Astrocyte (in vitro differentiated cells and primary cell): ENCODE measurements around the gene FOXB2. TPM values are rescaled to one million over a fixed set of nuclear protein-coding genes. Genes with fewer than 3 reads are reported as not detected.

ENCODE experiments used
- DNase-seq: peaks from one replicate; pipeline ENCODE4 v3.0.0-alpha.2; 2010; ENCODE audit warnings: low read depth
- FAIRE-seq: peaks from 2 replicates; lab custom pipeline; 2011; peaks lifted over from hg19 to GRCh38; lab: Jason Lieb, UNC
- H2AFZ ChIP-seq: 2 replicates; pipeline ENCODE4 v1.6.0; 2012; ENCODE audit warnings: low read depth, low read length, inconsistent platforms
- H3K27ac ChIP-seq: 2 replicates; pipeline ENCODE4 v1.5.1; 2011; ENCODE audit warnings: low read depth, low read length, inconsistent platforms
- H3K27me3 ChIP-seq: 2 replicates; pipeline ENCODE4 v1.6.0; 2011; ENCODE audit warnings: low read length, inconsistent platforms; ENCODE audit not compliant: insufficient read depth
- H3K36me3 ChIP-seq: 2 replicates; pipeline ENCODE4 v1.5.1; 2011; ENCODE audit warnings: low read length, inconsistent platforms; ENCODE audit not compliant: insufficient read depth
- H3K4me1 ChIP-seq: 2 replicates; pipeline ENCODE4 v1.5.1; 2011; ENCODE audit warnings: low read length, inconsistent platforms; ENCODE audit not compliant: insufficient read depth
- H3K4me2 ChIP-seq: 2 replicates; pipeline ENCODE4 v1.6.0; 2012; ENCODE audit warnings: low read length, inconsistent platforms
- H3K4me3 ChIP-seq: 2 replicates; pipeline ENCODE4 v1.5.1; 2011; ENCODE audit warnings: low read depth, mild to moderate bottlenecking, low read length, inconsistent platforms; ENCODE audit not compliant: insufficient read depth
- H3K79me2 ChIP-seq: 2 replicates; pipeline ENCODE4 v1.6.0; 2012; ENCODE audit warnings: mild to moderate bottlenecking, low read length, inconsistent platforms; ENCODE audit not compliant: insufficient read depth
- H3K9ac ChIP-seq: 2 replicates; pipeline ENCODE4 v1.6.0; 2012; ENCODE audit warnings: mild to moderate bottlenecking, low read length, inconsistent platforms
- H3K9me3 ChIP-seq: 2 replicates; pipeline ENCODE4 v1.5.1; 2012; ENCODE audit warnings: low read depth, mild to moderate bottlenecking, low read length, inconsistent platforms; ENCODE audit not compliant: insufficient read depth
- H4K20me1 ChIP-seq: 2 replicates; pipeline ENCODE4 v1.6.0; 2012; ENCODE audit warnings: low read length, inconsistent platforms; ENCODE audit not compliant: insufficient read depth
- H3K27ac Mint-ChIP-seq: one replicate; pipeline ENCODE4 v1.8.0; 2021; ENCODE audit warnings: mild to moderate bottlenecking, mixed read lengths; ENCODE audit not compliant: unreplicated experiment
- H3K27me3 Mint-ChIP-seq: one replicate; pipeline ENCODE4 v1.8.0; 2021; ENCODE audit warnings: low read depth, mixed read lengths; ENCODE audit not compliant: unreplicated experiment
- H3K36me3 Mint-ChIP-seq: one replicate; pipeline ENCODE4 v1.8.0; 2021; ENCODE audit warnings: low read depth, mixed read lengths; ENCODE audit not compliant: unreplicated experiment
- H3K4me1 Mint-ChIP-seq: one replicate; pipeline ENCODE4 v1.8.0; 2021; ENCODE audit warnings: low read depth, mixed read lengths; ENCODE audit not compliant: unreplicated experiment
- H3K4me3 Mint-ChIP-seq: one replicate; pipeline ENCODE4 v1.8.0; 2021; ENCODE audit warnings: mild to moderate bottlenecking, moderate library complexity, mixed read lengths; ENCODE audit not compliant: unreplicated experiment
- H3K9me3 Mint-ChIP-seq: one replicate; pipeline ENCODE4 v1.8.0; 2021; ENCODE audit warnings: mild to moderate bottlenecking, mixed read lengths; ENCODE audit not compliant: unreplicated experiment
- EZH2 ChIP-seq: IDR thresholded peaks from 2 replicates; pipeline ENCODE4 v1.6.1; 2012; ENCODE audit warnings: mild to moderate bottlenecking, low read length, inconsistent platforms; ENCODE audit not compliant: insufficient read depth
- total RNA-seq: library from RNA; stranded (reverse); gene quantifications from 2 replicates; pipeline ENCODE4 v1.2.1, GENCODE V29; 2021
- TF ChIP-seq, protein P1 (sequence below): IDR thresholded peaks from 2 replicates; pipeline ENCODE4 v1.5.1; 2011; ENCODE audit warnings: low read depth, mild to moderate bottlenecking, inconsistent platforms, low read length, moderate library complexity; ENCODE audit not compliant: insufficient read depth

The FOXB2 gene
- total RNA-seq, 1 donor from 2014 or later, result not detected

GRCh38 chr9:76987594-76988200, 31.8 kb upstream of the FOXB2 start:
- no peaks in the 10 kb centered on the region for H3K4me1 Mint-ChIP-seq
- H3K79me2 ChIP-seq, result no peaks in the 10 kb centered on the region
- peaks cover 2% of the 10 kb centered on the region for H3K4me1 ChIP-seq
- H2AFZ ChIP-seq, result no peak overlapping the region
- H3K36me3 ChIP-seq, result no peaks in the 10 kb centered on the region
- no peak overlapping the region for H3K4me2 ChIP-seq
- no peaks in the 10 kb centered on the region for H3K9me3 Mint-ChIP-seq
- H4K20me1 ChIP-seq, result no peaks in the 10 kb centered on the region
- no peak overlapping the region for H3K4me3 ChIP-seq
- H3K27ac Mint-ChIP-seq, result no peak overlapping the region
- no peaks in the 10 kb centered on the region for H3K36me3 Mint-ChIP-seq
- no peaks in the 10 kb centered on the region for H3K27me3 ChIP-seq
- H3K27ac ChIP-seq, result no peak overlapping the region
- DNase-seq (peak; percentile 8), FAIRE-seq (peak; percentile 88)
- no peak for TF ChIP-seq EZH2
- TF ChIP-seq, protein P1, sequence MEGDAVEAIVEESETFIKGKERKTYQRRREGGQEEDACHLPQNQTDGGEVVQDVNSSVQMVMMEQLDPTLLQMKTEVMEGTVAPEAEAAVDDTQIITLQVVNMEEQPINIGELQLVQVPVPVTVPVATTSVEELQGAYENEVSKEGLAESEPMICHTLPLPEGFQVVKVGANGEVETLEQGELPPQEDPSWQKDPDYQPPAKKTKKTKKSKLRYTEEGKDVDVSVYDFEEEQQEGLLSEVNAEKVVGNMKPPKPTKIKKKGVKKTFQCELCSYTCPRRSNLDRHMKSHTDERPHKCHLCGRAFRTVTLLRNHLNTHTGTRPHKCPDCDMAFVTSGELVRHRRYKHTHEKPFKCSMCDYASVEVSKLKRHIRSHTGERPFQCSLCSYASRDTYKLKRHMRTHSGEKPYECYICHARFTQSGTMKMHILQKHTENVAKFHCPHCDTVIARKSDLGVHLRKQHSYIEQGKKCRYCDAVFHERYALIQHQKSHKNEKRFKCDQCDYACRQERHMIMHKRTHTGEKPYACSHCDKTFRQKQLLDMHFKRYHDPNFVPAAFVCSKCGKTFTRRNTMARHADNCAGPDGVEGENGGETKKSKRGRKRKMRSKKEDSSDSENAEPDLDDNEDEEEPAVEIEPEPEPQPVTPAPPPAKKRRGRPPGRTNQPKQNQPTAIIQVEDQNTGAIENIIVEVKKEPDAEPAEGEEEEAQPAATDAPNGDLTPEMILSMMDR, result peak; percentile 43
- no peaks in the 10 kb centered on the region for H3K9me3 ChIP-seq
- H3K4me3 Mint-ChIP-seq, result no peak overlapping the region
- no peak overlapping the region for H3K9ac ChIP-seq
- peaks cover 21% of the 10 kb centered on the region for H3K27me3 Mint-ChIP-seq

GRCh38 chr9:76988941-76989340, 30.5 kb upstream of the FOXB2 start:
- FAIRE-seq, result no peak
- Mint-ChIP-seq H3K27me3 (peaks cover 26% of the 10 kb centered on the region), H3K36me3 (no peaks in the 10 kb centered on the region), H3K9me3 (no peaks in the 10 kb centered on the region), H3K27ac (no peak overlapping the region), H3K4me3 (no peak overlapping the region), H3K4me1 (no peaks in the 10 kb centered on the region)
- TF ChIP-seq EZH2, result no peak
- TF ChIP-seq, protein P1, result no peak
- H3K4me2 ChIP-seq, result no peak overlapping the region
- H3K9me3 ChIP-seq, result no peaks in the 10 kb centered on the region
- no peak for DNase-seq
- no peaks in the 10 kb centered on the region for H4K20me1 ChIP-seq
- no peaks in the 10 kb centered on the region for H3K36me3 ChIP-seq
- H3K9ac ChIP-seq, result no peak overlapping the region
- no peak overlapping the region for H3K27ac ChIP-seq
- H3K79me2 ChIP-seq, result no peaks in the 10 kb centered on the region
- peaks cover 2% of the 10 kb centered on the region for H3K4me1 ChIP-seq
- no peak overlapping the region for H3K4me3 ChIP-seq
- H3K27me3 ChIP-seq, result no peaks in the 10 kb centered on the region
- H2AFZ ChIP-seq, result no peak overlapping the region

DNA sequence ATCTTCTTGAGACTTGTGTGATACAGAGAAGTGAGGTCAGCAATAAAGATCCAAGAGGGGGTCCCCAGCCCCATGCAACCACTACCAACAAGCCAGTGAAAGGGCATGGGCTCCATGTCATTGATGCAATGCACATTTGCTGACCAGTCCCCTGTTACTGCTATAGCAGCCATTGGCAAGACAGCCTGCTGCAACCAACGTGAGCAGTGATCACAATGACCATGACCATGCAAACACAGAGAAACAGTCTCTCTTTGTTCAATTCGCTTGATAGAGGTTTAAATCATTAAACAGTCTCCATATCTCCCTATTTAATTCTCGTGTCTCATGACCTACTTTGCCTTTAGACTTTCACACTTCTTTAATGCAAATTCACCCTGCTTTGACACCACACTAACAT, 30.0 kb upstream of the FOXB2 start:
- peaks cover 26% of the 10 kb centered on the region for H3K27me3 Mint-ChIP-seq
- Histone ChIP-seq H3K4me1 (peaks cover 2% of the 10 kb centered on the region), H2AFZ (no peak overlapping the region), H3K9me3 (no peaks in the 10 kb centered on the region), H3K9ac (no peak overlapping the region), H3K27me3 (no peaks in the 10 kb centered on the region), H3K4me2 (no peak overlapping the region), H3K27ac (no peak overlapping the region), H3K36me3 (no peaks in the 10 kb centered on the region), H3K79me2 (no peaks in the 10 kb centered on the region), H4K20me1 (no peaks in the 10 kb centered on the region), H3K4me3 (no peak overlapping the region)
- no peaks in the 10 kb centered on the region for H3K36me3 Mint-ChIP-seq
- no peaks in the 10 kb centered on the region for H3K4me1 Mint-ChIP-seq
- DNase-seq (no peak), FAIRE-seq (no peak)
- no peak overlapping the region for H3K4me3 Mint-ChIP-seq
- no peak overlapping the region for H3K27ac Mint-ChIP-seq
- no peaks in the 10 kb centered on the region for H3K9me3 Mint-ChIP-seq
- TF ChIP-seq EZH2, result no peak
- TF ChIP-seq, protein P1, result no peak
